AG10803 (cell line): ENCODE results near the gene TMCO4.
A peak's percentile ranks its signal among the peaks of the same experiment; 100 is the strongest.

Experiments
- DNase-seq: peaks from one replicate; pipeline ENCODE4 v3.0.0; 2010; ENCODE audit warnings: low read depth
- H3K4me3 ChIP-seq: 2 replicates; pipeline ENCODE4 v1.5.1; 2011; ENCODE audit warnings: mild to moderate bottlenecking, low read length, control low read depth
- TF ChIP-seq, protein P1 (sequence below): conservative IDR thresholded peaks from 2 replicates; pipeline ENCODE4 v1.5.1; 2011; ENCODE audit warnings: mild to moderate bottlenecking, low read length, control low read depth, inconsistent platforms

Gene TMCO4

DNA sequence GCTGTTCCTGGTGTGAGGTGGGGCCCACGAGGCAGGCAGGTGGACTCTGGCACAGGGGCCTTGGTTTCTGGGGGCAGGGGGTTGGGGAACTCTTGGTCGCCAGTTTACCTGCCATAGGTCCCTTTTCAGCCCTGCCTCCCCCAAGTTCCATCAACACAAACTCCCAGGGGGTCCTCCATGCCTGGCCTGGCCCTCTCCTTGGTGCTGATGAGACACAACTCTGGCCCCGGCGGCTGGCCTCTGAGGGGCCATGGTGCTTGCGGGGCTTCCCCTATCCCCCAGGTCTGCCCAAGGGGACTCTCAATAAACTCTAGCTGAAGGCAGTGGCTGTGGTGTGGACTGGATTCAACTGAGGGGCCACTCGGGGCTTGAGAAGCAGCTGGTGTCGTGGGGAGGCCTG, 119.1 kb downstream of the TMCO4 start:
- no peak overlapping the region for H3K4me3 ChIP-seq
- TF ChIP-seq, protein P1, sequence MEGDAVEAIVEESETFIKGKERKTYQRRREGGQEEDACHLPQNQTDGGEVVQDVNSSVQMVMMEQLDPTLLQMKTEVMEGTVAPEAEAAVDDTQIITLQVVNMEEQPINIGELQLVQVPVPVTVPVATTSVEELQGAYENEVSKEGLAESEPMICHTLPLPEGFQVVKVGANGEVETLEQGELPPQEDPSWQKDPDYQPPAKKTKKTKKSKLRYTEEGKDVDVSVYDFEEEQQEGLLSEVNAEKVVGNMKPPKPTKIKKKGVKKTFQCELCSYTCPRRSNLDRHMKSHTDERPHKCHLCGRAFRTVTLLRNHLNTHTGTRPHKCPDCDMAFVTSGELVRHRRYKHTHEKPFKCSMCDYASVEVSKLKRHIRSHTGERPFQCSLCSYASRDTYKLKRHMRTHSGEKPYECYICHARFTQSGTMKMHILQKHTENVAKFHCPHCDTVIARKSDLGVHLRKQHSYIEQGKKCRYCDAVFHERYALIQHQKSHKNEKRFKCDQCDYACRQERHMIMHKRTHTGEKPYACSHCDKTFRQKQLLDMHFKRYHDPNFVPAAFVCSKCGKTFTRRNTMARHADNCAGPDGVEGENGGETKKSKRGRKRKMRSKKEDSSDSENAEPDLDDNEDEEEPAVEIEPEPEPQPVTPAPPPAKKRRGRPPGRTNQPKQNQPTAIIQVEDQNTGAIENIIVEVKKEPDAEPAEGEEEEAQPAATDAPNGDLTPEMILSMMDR: no peak
- DNase-seq: no peak

DNA sequence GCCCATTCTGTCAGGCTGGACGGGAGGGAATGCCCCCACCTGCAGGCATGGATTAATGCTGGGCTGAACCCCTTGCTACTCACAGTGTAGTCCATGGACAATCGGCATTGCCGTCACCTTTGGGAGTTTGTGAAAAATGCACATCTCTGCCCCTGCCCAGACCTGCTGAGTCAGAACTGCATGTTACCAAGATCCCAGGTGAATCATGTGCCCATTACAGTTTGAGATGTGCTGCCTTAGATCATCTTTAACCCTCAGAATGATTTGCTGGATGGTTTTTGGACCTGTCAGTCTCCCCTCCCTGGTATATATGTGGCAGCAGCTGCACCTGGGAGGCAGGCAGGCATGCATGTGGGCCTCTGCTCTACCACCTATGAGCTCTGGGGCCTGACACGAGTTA, 120.0 kb downstream of the TMCO4 start:
- TF ChIP-seq, protein P1: no peak
- DNase-seq: no peak
- no peak overlapping the region for H3K4me3 ChIP-seq

DNA sequence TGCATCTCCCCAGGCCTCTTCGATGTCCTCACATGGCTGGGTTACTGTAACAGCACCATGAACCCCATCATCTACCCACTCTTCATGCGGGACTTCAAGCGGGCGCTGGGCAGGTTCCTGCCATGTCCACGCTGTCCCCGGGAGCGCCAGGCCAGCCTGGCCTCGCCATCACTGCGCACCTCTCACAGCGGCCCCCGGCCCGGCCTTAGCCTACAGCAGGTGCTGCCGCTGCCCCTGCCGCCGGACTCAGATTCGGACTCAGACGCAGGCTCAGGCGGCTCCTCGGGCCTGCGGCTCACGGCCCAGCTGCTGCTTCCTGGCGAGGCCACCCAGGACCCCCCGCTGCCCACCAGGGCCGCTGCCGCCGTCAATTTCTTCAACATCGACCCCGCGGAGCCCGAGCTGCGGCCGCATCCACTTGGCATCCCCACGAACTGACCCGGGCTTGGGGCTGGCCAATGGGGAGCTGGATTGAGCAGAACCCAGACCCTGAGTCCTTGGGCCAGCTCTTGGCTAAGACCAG, 120.7 kb downstream of the TMCO4 start:
- no peak overlapping the region for H3K4me3 ChIP-seq
- TF ChIP-seq, protein P1: no peak
- DNase-seq: no peak

DNA sequence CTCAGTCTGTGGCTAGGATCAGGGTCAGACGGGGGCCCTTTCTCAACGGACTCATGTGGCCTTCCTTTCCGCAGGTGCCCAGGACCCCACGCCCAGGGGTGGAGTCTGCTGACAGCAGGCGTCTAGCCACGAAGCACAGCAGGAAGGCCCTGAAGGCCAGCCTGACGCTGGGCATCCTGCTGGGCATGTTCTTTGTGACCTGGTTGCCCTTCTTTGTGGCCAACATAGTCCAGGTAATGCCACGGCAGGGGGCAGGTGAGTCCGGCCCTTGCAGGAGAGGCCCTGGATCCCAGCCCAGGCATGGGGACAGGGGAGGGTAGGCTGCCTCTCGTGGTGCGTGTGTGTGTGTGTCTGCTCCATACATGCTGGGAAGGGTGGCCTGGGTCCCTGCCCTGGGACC, 121.2 kb downstream of the TMCO4 start:
- no peak overlapping the region for H3K4me3 ChIP-seq
- TF ChIP-seq, protein P1: no peak
- DNase-seq: no peak

DNA sequence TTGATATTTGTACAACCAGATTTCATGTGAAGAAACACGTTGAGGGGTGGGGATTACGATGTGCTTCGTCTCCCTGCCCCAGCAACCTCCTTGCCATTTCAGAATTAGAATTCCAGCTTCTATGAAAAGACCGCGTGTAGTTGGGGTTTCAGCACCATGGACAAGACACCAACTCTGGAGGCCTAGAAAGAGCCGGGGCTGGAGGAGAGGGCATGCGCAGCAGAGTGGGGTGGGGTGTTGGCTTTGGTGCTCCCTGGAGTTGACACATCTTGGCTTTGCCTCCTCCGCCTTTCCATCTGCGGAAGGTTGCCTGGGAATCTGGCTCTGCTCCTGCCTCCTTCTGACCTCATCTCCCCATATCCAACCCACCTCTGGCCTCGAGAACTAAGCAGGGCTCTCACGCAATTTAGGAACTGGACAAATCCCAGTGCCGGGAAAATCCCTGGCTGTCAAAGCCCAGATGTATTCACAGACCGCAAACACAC, 123.2 kb downstream of the TMCO4 start:
- no peak overlapping the region for H3K4me3 ChIP-seq
- TF ChIP-seq, protein P1: no peak
- DNase-seq: peak; percentile 93

DNA sequence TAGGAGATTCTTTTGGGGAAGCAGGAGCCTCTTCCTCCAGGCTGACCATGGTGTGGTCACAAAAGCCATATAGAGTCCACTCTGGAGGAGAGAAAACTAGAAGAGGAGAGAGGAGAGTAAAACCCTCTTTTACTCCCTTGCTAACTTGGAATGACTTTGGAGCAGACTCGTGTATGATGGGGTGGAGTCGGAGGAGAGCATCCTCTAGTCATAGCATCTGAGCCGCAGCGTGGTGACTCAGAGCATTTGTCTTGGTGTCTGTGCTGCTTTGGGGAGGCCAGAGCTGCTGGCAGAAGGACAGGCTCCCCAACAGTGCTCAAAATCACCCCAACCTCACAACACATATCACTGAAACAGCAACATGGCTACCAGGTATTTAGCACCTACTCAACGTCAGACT, 123.9 kb downstream of the TMCO4 start:
- TF ChIP-seq, protein P1: no peak
- H3K4me3 ChIP-seq: no peak overlapping the region
- DNase-seq: no peak

DNA sequence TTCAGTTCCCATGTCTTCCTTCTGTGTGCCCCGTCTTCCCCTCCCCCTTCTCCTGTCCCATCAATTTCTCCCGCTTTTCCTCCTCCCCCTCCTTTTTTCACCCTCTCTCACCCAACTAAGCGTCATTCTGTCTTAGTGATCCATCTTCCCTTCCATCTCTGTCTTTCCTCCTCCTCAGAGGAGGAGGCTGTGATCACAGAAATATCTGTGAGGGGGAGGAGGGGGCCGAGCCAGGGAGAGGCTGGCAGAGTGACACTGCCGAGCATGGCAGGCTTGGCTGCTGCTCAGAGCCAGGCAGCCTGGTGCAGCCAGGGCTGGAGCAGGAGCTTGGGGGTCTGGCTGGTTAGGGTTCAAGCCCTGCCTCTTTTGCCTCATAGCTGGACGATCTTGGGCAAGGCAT, 127.5 kb downstream of the TMCO4 start:
- no peak for DNase-seq
- no peak overlapping the region for H3K4me3 ChIP-seq
- TF ChIP-seq, protein P1: no peak
